Lower leg skin (tissue), 3 donors: ENCODE results near the gene ZNF844.

Experiments used
- CTCF ChIP-seq, 3 donors: fragments of 450-650 bp; IDR thresholded peaks; one replicate each; pipeline ENCODE4 v1.5.1; 2016; ENCODE audit warnings: antibody characterized with exemption in 3 of 3, mild to moderate bottlenecking in 3 of 3, moderate library complexity in 2 of 3
- POLR2A ChIP-seq, 2 donors: fragments of 450-650 bp; IDR thresholded peaks; one replicate each; pipeline ENCODE4 v1.6.1; 2016 to 2017; ENCODE audit warnings: antibody characterized with exemption in 2 of 2, mild to moderate bottlenecking in 1 of 2, moderate library complexity in 1 of 2

DNA sequence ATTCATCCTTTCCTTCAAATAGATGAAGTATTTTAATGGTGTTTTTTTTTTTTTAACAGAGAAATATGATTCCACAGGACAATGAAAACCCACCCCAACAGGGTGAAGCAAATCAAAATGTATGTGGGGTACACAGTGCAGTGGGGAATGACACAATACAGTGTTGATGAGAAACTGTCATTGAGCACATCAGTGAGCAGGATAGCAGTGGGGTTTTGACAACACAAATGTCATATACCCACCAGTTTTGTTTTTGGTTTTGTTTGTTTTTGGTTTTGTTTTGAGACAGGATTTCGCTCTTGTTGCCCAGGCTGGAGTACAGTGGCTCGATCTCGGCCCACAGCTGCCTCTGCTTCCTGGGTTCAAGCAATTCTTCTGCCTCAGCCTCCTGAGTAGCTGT, 29.2 kb downstream of the ZNF844 start:
- TF ChIP-seq CTCF (IDR thresholded peaks at IDR 0.05) (no peak), POLR2A (IDR thresholded peaks at IDR 0.05) (no peak)
